ENCODE data around the gene ATP4A. TPM values are rescaled to one million over a fixed set of nuclear protein-coding genes. Genes with fewer than 3 reads are reported as not detected.

ATP4A gene
- not detected for polyA plus RNA-seq (2013)

GRCh38 chr19:35563207-35563829, at the start of gene ATP4A:
TSS of gene ATP4A (minus strand) at chr19:35563658. CDS start at chr19:35563629, 29 bp downstream.
- Histone ChIP-seq H3K4me1 (ENCODE audit: control extremely low read depth in 1 of 4, control insufficient read depth in 4 of 4, insufficient read depth in 4 of 4, low read length in 3 of 4) (peaks cover 0 to 3% (median 1%) of the 10 kb centered on the region in 4 experiments), H3K4me3 (ENCODE audit: control insufficient read depth in 1 of 7, extremely low read depth in 1 of 7, insufficient read depth in 4 of 7, low read depth in 2 of 7, low read length in 6 of 7) (no peak within 1 kb of the TSS), H3K27me3 (replicated peaks in 2 of 5; ENCODE audit: control insufficient read depth in 4 of 5, insufficient read depth in 5 of 5, low read length in 4 of 5) (peaks cover 0 to 50% (median 16%) of the 10 kb centered on the region in 5 experiments), H3K27ac (ENCODE audit: insufficient read depth in 1 of 2, low read depth in 1 of 2, low read length in 2 of 2, poor library complexity in 1 of 2, severe bottlenecking in 2 of 2) (no peak within 1 kb of the TSS), H3K36me3 (ENCODE audit: control insufficient read depth in 4 of 4, insufficient read depth in 4 of 4, low read length in 3 of 4) (no peaks in the 10 kb centered on the region), H3K9me3 (ENCODE audit: control extremely low read depth in 1 of 5, control insufficient read depth in 4 of 5, insufficient read depth in 2 of 5, low read depth in 1 of 5, low read length in 4 of 5) (no peaks in the 10 kb centered on the region)
- 79% methylated on average over 7 of the region's 15 CpGs for WGBS (ENCODE audit: insufficient coverage)
- no peak for DNase-seq
- ChIA-PET CTCF (interaction anchor here (0.6 to 4.6 kb wide), 2 partner anchors 14 to 435 kb away, joined by 3 to 19 read pairs; no protein-coding TSS in a partner anchor), POLR2A (no interaction called here)

- H3K36me3 ChIP-seq (ENCODE audit: control insufficient read depth in 4 of 4, insufficient read depth in 4 of 4, low read length in 3 of 4), result peaks cover 0 to 23% (median 22%) of the 10 kb centered on the region in 4 experiments
- ChIA-PET POLR2A (interaction anchor here (0.6 kb wide), 2 partner anchors 49 to 324 kb away, joined by 3 to 4 read pairs; no protein-coding TSS in a partner anchor), CTCF (interaction anchor here (1.3 kb wide), 2 partner anchors 45 to 65 kb away, joined by 3 to 5 read pairs; no protein-coding TSS in a partner anchor)
- H3K27me3 ChIP-seq (replicated peaks in 2 of 5; ENCODE audit: control insufficient read depth in 4 of 5, insufficient read depth in 5 of 5, low read length in 4 of 5), result no peaks in the 10 kb centered on the region
- peaks cover 0 to 5% (median 0%) of the 10 kb centered on the region in 5 experiments for H3K9me3 ChIP-seq (ENCODE audit: control extremely low read depth in 1 of 5, control insufficient read depth in 4 of 5, insufficient read depth in 2 of 5, low read depth in 1 of 5, low read length in 4 of 5)
- WGBS (ENCODE audit: insufficient coverage), result under 1% methylated on average over 41 of the region's 47 CpGs
- peak; percentile 93 to 96 (median 94) for DNase-seq
- H3K27ac ChIP-seq (ENCODE audit: insufficient read depth in 1 of 2, low read depth in 1 of 2, low read length in 2 of 2, poor library complexity in 1 of 2, severe bottlenecking in 2 of 2), result peak within 1 kb of the TSS; percentile 43 to 83
- peak within 1 kb of the TSS; percentile 58 to 97 (median 86) for H3K4me3 ChIP-seq (ENCODE audit: control insufficient read depth in 1 of 7, extremely low read depth in 1 of 7, insufficient read depth in 4 of 7, low read depth in 2 of 7, low read length in 6 of 7)
- H3K4me1 ChIP-seq (ENCODE audit: control extremely low read depth in 1 of 4, control insufficient read depth in 4 of 4, insufficient read depth in 4 of 4, low read length in 3 of 4), result peaks cover 2 to 25% (median 17%) of the 10 kb centered on the region in 4 experiments
Observed at GRCh38 chr19:35612559-35613321, 49.3 kb upstream of the ATP4A start, which contains the start of gene HAUS5. TSS of gene HAUS5 (plus strand) at chr19:35612735. CDS start at chr19:35612795, 60 bp downstream.

GRCh38 chr19:35612224-35612558, 48.7 kb upstream of the ATP4A start:
- peak overlapping the region in 5 of 7 experiments; percentile 86 to 97 (median 91) for H3K4me3 ChIP-seq (ENCODE audit: control insufficient read depth in 1 of 7, extremely low read depth in 1 of 7, insufficient read depth in 4 of 7, low read depth in 2 of 7, low read length in 6 of 7)
- ChIA-PET POLR2A (interaction anchor here (0.6 kb wide), 1 partner anchor 325 kb away, joined by 3 read pairs; no protein-coding TSS in a partner anchor), CTCF (interaction anchor here (1.3 kb wide), 1 partner anchor 46 kb away, joined by 3 read pairs; no protein-coding TSS in a partner anchor)
- H3K9me3 ChIP-seq (ENCODE audit: control extremely low read depth in 1 of 5, control insufficient read depth in 4 of 5, insufficient read depth in 2 of 5, low read depth in 1 of 5, low read length in 4 of 5), result peaks cover 0 to 8% (median 3%) of the 10 kb centered on the region in 5 experiments
- peaks cover 0 to 19% (median 17%) of the 10 kb centered on the region in 4 experiments for H3K36me3 ChIP-seq (ENCODE audit: control insufficient read depth in 4 of 4, insufficient read depth in 4 of 4, low read length in 3 of 4)
- H3K27me3 ChIP-seq (replicated peaks in 2 of 5; ENCODE audit: control insufficient read depth in 4 of 5, insufficient read depth in 5 of 5, low read length in 4 of 5), result no peaks in the 10 kb centered on the region
- WGBS (ENCODE audit: insufficient coverage), result 25% methylated on average over 4 of the region's 9 CpGs
- H3K4me1 ChIP-seq (ENCODE audit: control extremely low read depth in 1 of 4, control insufficient read depth in 4 of 4, insufficient read depth in 4 of 4, low read length in 3 of 4), result peaks cover 2 to 25% (median 17%) of the 10 kb centered on the region in 4 experiments
- DNase-seq, result no peak
- H3K27ac ChIP-seq (ENCODE audit: insufficient read depth in 1 of 2, low read depth in 1 of 2, low read length in 2 of 2, poor library complexity in 1 of 2, severe bottlenecking in 2 of 2), result no peak overlapping the region

- DNase-seq, result peak; percentile 11 to 62 (median 53)
- Histone ChIP-seq H3K27ac (ENCODE audit: insufficient read depth in 1 of 2, low read depth in 1 of 2, low read length in 2 of 2, poor library complexity in 1 of 2, severe bottlenecking in 2 of 2) (no peak overlapping the region), H3K4me1 (ENCODE audit: control extremely low read depth in 1 of 4, control insufficient read depth in 4 of 4, insufficient read depth in 4 of 4, low read length in 3 of 4) (peaks cover 2 to 25% (median 17%) of the 10 kb centered on the region in 4 experiments), H3K4me3 (ENCODE audit: control insufficient read depth in 1 of 7, extremely low read depth in 1 of 7, insufficient read depth in 4 of 7, low read depth in 2 of 7, low read length in 6 of 7) (no peak overlapping the region), H3K9me3 (ENCODE audit: control extremely low read depth in 1 of 5, control insufficient read depth in 4 of 5, insufficient read depth in 2 of 5, low read depth in 1 of 5, low read length in 4 of 5) (peaks cover 0 to 8% (median 4%) of the 10 kb centered on the region in 5 experiments), H3K36me3 (ENCODE audit: control insufficient read depth in 4 of 4, insufficient read depth in 4 of 4, low read length in 3 of 4) (peaks cover 0 to 4% (median 3%) of the 10 kb centered on the region in 4 experiments), H3K27me3 (replicated peaks in 2 of 5; ENCODE audit: control insufficient read depth in 4 of 5, insufficient read depth in 5 of 5, low read length in 4 of 5) (no peaks in the 10 kb centered on the region)
- ChIA-PET CTCF (interaction anchor here (1.1 kb wide), 1 partner anchor 19 kb away, joined by 3 read pairs; no protein-coding TSS in a partner anchor), POLR2A (no interaction called here)
- WGBS (ENCODE audit: insufficient coverage), result 53% methylated on average over 6 of the region's 6 CpGs
Observed at GRCh38 chr19:35609851-35610353, 46.4 kb upstream of the ATP4A start.

- 100% methylated on average over 2 of the region's 2 CpGs for WGBS (ENCODE audit: insufficient coverage)
- CTCF ChIA-PET, result interaction anchor here (0.7 to 0.9 kb wide), 2 partner anchors 9 to 51 kb away, joined by 3 read pairs; no protein-coding TSS in a partner anchor
- no peak overlapping the region for H3K27ac ChIP-seq (ENCODE audit: insufficient read depth in 1 of 2, low read depth in 1 of 2, low read length in 2 of 2, poor library complexity in 1 of 2, severe bottlenecking in 2 of 2)
Observed at GRCh38 chr19:35608251-35608650, 44.8 kb upstream of the ATP4A start.

GRCh38 chr19:35607661-35608060, 44.2 kb upstream of the ATP4A start:
- ChIA-PET POLR2A (no interaction called here), CTCF (interaction anchor here (0.9 kb wide), 1 partner anchor 9 kb away, joined by 3 read pairs; no protein-coding TSS in a partner anchor)
- Histone ChIP-seq H3K27ac (ENCODE audit: insufficient read depth in 1 of 2, low read depth in 1 of 2, low read length in 2 of 2, poor library complexity in 1 of 2, severe bottlenecking in 2 of 2) (no peak overlapping the region), H3K4me3 (ENCODE audit: control insufficient read depth in 1 of 7, extremely low read depth in 1 of 7, insufficient read depth in 4 of 7, low read depth in 2 of 7, low read length in 6 of 7) (no peak overlapping the region), H3K4me1 (ENCODE audit: control extremely low read depth in 1 of 4, control insufficient read depth in 4 of 4, insufficient read depth in 4 of 4, low read length in 3 of 4) (peaks cover 0 to 15% (median 9%) of the 10 kb centered on the region in 4 experiments), H3K27me3 (replicated peaks in 2 of 5; ENCODE audit: control insufficient read depth in 4 of 5, insufficient read depth in 5 of 5, low read length in 4 of 5) (no peaks in the 10 kb centered on the region), H3K9me3 (ENCODE audit: control extremely low read depth in 1 of 5, control insufficient read depth in 4 of 5, insufficient read depth in 2 of 5, low read depth in 1 of 5, low read length in 4 of 5) (peaks cover 0 to 8% (median 4%) of the 10 kb centered on the region in 5 experiments), H3K36me3 (ENCODE audit: control insufficient read depth in 4 of 4, insufficient read depth in 4 of 4, low read length in 3 of 4) (no peaks in the 10 kb centered on the region)
- WGBS (ENCODE audit: insufficient coverage), result 100% methylated on average over 1 of the region's 3 CpGs
- DNase-seq, result no peak

More at GRCh38 chr19:35608251-35608650, 44.8 kb upstream of the ATP4A start:
- Histone ChIP-seq H3K36me3 (ENCODE audit: control insufficient read depth in 4 of 4, insufficient read depth in 4 of 4, low read length in 3 of 4) (no peaks in the 10 kb centered on the region), H3K9me3 (ENCODE audit: control extremely low read depth in 1 of 5, control insufficient read depth in 4 of 5, insufficient read depth in 2 of 5, low read depth in 1 of 5, low read length in 4 of 5) (peaks cover 0 to 8% (median 4%) of the 10 kb centered on the region in 5 experiments), H3K4me3 (ENCODE audit: control insufficient read depth in 1 of 7, extremely low read depth in 1 of 7, insufficient read depth in 4 of 7, low read depth in 2 of 7, low read length in 6 of 7) (no peak overlapping the region), H3K27me3 (replicated peaks in 2 of 5; ENCODE audit: control insufficient read depth in 4 of 5, insufficient read depth in 5 of 5, low read length in 4 of 5) (no peaks in the 10 kb centered on the region), H3K4me1 (ENCODE audit: control extremely low read depth in 1 of 4, control insufficient read depth in 4 of 4, insufficient read depth in 4 of 4, low read length in 3 of 4) (peaks cover 2 to 21% (median 15%) of the 10 kb centered on the region in 4 experiments)
- POLR2A ChIA-PET, result no interaction called here
- peak in 2 of 3 donors; percentile 14 to 30 for DNase-seq
